ENCODE results near the gene CR1. TPM values are rescaled to one million over a fixed set of nuclear protein-coding genes. Genes with fewer than 3 reads are reported as not detected.

The CR1 gene
- total and polyA plus RNA-seq, 9 of the 15 experiments (the other 6 are each of a cell fraction or from before 2014, with no cell fraction given) = 0.07 to 0.47 (median 0.18) TPM

DNA sequence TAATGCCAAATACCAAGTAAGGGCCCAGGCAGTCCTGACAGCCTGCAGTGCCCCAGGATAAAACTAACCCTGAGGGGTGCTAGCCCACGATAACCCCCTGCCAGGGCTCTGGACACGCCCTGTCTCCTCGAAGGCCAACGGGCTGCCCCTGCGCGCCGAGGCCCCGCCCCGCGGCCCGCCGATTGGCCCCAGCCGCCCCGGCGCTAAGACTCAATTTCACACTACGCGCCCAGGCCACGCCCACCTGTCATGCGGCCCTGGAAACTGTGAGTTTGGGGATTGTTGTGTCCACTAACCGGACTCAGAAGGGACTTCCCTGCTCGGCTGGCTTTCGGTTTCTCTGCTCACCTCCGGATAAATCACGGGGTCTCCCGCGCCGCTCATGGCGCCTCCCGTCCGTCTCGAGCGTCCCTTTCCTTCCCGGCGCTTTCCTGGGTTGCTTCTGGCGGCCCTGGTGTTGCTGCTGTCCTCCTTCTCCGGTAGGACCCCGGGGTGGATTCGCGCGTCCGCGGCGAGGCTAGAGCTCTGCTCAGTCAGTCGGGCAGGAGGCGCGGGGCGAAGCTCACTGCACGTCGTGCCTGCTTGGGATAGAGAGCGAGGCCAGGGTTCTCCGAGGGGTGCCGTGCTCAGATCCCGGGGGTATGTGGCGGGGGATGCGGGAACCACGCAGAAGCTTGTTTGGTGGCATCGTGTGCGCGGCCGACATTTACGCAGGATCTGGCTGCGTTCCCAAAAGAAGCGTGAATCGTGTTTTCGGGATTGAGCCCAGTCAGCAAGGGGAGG is 149.1 kb downstream of the CR1 start, which contains the start of gene CR1L (continued):
- TF ChIP-seq ZNF589 (CRISPR knock-in tag; IDR thresholded peaks at IDR 0.05; ENCODE audit: low read depth) (no peak), EP300 (IDR thresholded peaks at IDR 0.05; ENCODE audit: low read length) (no peak), HNRNPLL (IDR thresholded peaks at IDR 0.05; ENCODE audit: low read depth, low read length, poor library complexity, severe bottlenecking) (peak; percentile 95), ZNF124 (CRISPR knock-in tag; IDR thresholded peaks at IDR 0.05) (no peak), TEAD4 (IDR thresholded peaks at IDR 0.05; ENCODE audit: low read length) (no peak), TEAD4 (CRISPR knock-in tag; IDR thresholded peaks at IDR 0.05; ENCODE audit: borderline replicate concordance) (0 out of 2 replicates have a peak, but pooled peaks have one; percentile 24)
- TF ChIP-seq, protein P1, sequence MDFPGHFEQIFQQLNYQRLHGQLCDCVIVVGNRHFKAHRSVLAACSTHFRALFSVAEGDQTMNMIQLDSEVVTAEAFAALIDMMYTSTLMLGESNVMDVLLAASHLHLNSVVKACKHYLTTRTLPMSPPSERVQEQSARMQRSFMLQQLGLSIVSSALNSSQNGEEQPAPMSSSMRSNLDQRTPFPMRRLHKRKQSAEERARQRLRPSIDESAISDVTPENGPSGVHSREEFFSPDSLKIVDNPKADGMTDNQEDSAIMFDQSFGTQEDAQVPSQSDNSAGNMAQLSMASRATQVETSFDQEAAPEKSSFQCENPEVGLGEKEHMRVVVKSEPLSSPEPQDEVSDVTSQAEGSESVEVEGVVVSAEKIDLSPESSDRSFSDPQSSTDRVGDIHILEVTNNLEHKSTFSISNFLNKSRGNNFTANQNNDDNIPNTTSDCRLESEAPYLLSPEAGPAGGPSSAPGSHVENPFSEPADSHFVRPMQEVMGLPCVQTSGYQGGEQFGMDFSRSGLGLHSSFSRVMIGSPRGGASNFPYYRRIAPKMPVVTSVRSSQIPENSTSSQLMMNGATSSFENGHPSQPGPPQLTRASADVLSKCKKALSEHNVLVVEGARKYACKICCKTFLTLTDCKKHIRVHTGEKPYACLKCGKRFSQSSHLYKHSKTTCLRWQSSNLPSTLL (IDR thresholded peaks at IDR 0.05) = 0 out of 2 replicates have a peak, but pooled peaks have one; percentile 28
- TF ChIP-seq, protein P2, sequence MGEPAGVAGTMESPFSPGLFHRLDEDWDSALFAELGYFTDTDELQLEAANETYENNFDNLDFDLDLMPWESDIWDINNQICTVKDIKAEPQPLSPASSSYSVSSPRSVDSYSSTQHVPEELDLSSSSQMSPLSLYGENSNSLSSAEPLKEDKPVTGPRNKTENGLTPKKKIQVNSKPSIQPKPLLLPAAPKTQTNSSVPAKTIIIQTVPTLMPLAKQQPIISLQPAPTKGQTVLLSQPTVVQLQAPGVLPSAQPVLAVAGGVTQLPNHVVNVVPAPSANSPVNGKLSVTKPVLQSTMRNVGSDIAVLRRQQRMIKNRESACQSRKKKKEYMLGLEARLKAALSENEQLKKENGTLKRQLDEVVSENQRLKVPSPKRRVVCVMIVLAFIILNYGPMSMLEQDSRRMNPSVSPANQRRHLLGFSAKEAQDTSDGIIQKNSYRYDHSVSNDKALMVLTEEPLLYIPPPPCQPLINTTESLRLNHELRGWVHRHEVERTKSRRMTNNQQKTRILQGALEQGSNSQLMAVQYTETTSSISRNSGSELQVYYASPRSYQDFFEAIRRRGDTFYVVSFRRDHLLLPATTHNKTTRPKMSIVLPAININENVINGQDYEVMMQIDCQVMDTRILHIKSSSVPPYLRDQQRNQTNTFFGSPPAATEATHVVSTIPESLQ (CRISPR knock-in tag; IDR thresholded peaks at IDR 0.05) = peak; percentile 55; the same call in 1 of the 2 replicates
- TF ChIP-seq, protein P3, sequence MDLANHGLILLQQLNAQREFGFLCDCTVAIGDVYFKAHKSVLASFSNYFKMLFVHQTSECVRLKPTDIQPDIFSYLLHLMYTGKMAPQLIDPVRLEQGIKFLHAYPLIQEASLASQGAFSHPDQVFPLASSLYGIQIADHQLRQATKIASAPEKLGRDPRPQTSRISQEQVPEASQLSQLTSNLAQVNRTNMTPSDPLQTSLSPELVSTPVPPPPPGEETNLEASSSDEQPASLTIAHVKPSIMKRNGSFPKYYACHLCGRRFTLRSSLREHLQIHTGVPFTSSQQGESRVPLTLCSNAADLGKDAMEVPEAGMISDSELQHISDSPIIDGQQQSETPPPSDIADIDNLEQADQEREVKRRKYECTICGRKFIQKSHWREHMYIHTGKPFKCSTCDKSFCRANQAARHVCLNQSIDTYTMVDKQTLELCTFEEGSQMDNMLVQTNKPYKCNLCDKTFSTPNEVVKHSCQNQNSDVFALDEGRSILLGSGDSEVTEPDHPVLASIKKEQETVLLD (IDR thresholded peaks at IDR 0.05) = peak; percentile 77
- TF ChIP-seq, protein P4, sequence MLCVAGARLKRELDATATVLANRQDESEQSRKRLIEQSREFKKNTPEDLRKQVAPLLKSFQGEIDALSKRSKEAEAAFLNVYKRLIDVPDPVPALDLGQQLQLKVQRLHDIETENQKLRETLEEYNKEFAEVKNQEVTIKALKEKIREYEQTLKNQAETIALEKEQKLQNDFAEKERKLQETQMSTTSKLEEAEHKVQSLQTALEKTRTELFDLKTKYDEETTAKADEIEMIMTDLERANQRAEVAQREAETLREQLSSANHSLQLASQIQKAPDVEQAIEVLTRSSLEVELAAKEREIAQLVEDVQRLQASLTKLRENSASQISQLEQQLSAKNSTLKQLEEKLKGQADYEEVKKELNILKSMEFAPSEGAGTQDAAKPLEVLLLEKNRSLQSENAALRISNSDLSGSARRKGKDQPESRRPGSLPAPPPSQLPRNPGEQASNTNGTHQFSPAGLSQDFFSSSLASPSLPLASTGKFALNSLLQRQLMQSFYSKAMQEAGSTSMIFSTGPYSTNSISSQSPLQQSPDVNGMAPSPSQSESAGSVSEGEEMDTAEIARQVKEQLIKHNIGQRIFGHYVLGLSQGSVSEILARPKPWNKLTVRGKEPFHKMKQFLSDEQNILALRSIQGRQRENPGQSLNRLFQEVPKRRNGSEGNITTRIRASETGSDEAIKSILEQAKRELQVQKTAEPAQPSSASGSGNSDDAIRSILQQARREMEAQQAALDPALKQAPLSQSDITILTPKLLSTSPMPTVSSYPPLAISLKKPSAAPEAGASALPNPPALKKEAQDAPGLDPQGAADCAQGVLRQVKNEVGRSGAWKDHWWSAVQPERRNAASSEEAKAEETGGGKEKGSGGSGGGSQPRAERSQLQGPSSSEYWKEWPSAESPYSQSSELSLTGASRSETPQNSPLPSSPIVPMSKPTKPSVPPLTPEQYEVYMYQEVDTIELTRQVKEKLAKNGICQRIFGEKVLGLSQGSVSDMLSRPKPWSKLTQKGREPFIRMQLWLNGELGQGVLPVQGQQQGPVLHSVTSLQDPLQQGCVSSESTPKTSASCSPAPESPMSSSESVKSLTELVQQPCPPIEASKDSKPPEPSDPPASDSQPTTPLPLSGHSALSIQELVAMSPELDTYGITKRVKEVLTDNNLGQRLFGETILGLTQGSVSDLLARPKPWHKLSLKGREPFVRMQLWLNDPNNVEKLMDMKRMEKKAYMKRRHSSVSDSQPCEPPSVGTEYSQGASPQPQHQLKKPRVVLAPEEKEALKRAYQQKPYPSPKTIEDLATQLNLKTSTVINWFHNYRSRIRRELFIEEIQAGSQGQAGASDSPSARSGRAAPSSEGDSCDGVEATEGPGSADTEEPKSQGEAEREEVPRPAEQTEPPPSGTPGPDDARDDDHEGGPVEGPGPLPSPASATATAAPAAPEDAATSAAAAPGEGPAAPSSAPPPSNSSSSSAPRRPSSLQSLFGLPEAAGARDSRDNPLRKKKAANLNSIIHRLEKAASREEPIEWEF (CRISPR knock-in tag; IDR thresholded peaks at IDR 0.05) = no peak
- TF ChIP-seq, protein P5, sequence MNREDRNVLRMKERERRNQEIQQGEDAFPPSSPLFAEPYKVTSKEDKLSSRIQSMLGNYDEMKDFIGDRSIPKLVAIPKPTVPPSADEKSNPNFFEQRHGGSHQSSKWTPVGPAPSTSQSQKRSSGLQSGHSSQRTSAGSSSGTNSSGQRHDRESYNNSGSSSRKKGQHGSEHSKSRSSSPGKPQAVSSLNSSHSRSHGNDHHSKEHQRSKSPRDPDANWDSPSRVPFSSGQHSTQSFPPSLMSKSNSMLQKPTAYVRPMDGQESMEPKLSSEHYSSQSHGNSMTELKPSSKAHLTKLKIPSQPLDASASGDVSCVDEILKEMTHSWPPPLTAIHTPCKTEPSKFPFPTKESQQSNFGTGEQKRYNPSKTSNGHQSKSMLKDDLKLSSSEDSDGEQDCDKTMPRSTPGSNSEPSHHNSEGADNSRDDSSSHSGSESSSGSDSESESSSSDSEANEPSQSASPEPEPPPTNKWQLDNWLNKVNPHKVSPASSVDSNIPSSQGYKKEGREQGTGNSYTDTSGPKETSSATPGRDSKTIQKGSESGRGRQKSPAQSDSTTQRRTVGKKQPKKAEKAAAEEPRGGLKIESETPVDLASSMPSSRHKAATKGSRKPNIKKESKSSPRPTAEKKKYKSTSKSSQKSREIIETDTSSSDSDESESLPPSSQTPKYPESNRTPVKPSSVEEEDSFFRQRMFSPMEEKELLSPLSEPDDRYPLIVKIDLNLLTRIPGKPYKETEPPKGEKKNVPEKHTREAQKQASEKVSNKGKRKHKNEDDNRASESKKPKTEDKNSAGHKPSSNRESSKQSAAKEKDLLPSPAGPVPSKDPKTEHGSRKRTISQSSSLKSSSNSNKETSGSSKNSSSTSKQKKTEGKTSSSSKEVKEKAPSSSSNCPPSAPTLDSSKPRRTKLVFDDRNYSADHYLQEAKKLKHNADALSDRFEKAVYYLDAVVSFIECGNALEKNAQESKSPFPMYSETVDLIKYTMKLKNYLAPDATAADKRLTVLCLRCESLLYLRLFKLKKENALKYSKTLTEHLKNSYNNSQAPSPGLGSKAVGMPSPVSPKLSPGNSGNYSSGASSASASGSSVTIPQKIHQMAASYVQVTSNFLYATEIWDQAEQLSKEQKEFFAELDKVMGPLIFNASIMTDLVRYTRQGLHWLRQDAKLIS (CRISPR knock-in tag; IDR thresholded peaks at IDR 0.05) = peak; percentile 92
